Right renal cortex interstitium (tissue), 3 donors: Measurements from ENCODE around the gene YPEL2. TPM values are rescaled to one million over a fixed set of nuclear protein-coding genes. Genes with fewer than 3 reads are reported as not detected.
"Not testable (repeated sequence)": the region's sequence is repeated elsewhere in the genome, so short reads cannot be mapped to it uniquely, and the experiment has no call there.

Source experiments
- DNase-seq, 3 donors: peaks; one replicate each; pipeline ENCODE4 v3.0.0-alpha.2; 2013; ENCODE audit warnings: low read depth in 3 of 3, low spot score in 2 of 3
- polyA plus RNA-seq, 3 donors: library from polyadenylated mRNA; unstranded; fragments of 120-200 nt; gene quantifications; one replicate each; pipeline ENCODE4 v1.2.1, GENCODE V29; 2013; ENCODE audit not compliant: insufficient read length in 3 of 3

Gene YPEL2
- polyA plus RNA-seq, 3 donors: 34.1 to 35.6 (median 34.5) TPM

- no peak for DNase-seq
Measured at GRCh38 chr17:59373882-59374495, 42.5 kb downstream of the YPEL2 start.

- DNase-seq: no peak
Measured at GRCh38 chr17:59374612-59375011, 43.2 kb downstream of the YPEL2 start.

GRCh38 chr17:59375857-59376256 lies 44.4 kb downstream of the YPEL2 start:
- no peak for DNase-seq

GRCh38 chr17:59376506-59376905 lies 45.1 kb downstream of the YPEL2 start:
- no peak for DNase-seq

GRCh38 chr17:59377410-59377809 lies 46.0 kb downstream of the YPEL2 start:
- no peak for DNase-seq

- DNase-seq: no peak
Measured at GRCh38 chr17:59378675-59379074, 47.2 kb downstream of the YPEL2 start.

- DNase-seq: no peak
Measured at GRCh38 chr17:59380474-59380873, 49.0 kb downstream of the YPEL2 start.

GRCh38 chr17:59381716-59382570 lies 50.5 kb downstream of the YPEL2 start:
- DNase-seq: no peak

GRCh38 chr17:59383893-59384292 lies 52.4 kb downstream of the YPEL2 start:
- no peak for DNase-seq

- no peak for DNase-seq
Measured at GRCh38 chr17:59387351-59388068, 56.1 kb downstream of the YPEL2 start.

GRCh38 chr17:59388069-59388556 lies 56.7 kb downstream of the YPEL2 start:
- DNase-seq: no peak

- DNase-seq: no peak
Measured at GRCh38 chr17:59389066-59389465, 57.6 kb downstream of the YPEL2 start.

- DNase-seq: no peak
Measured at GRCh38 chr17:59391021-59391420, 59.6 kb downstream of the YPEL2 start.

- no peak for DNase-seq
Measured at GRCh38 chr17:59392973-59393679, 61.7 kb downstream of the YPEL2 start.

GRCh38 chr17:59393742-59394410 lies 62.4 kb downstream of the YPEL2 start:
- DNase-seq: not testable (repeated sequence)

GRCh38 chr17:59396134-59396826 lies 64.8 kb downstream of the YPEL2 start:
- no peak for DNase-seq

GRCh38 chr17:59397316-59398073 lies 66.0 kb downstream of the YPEL2 start:
- DNase-seq: no peak

- no peak for DNase-seq
Measured at GRCh38 chr17:59399914-59400313, 68.5 kb downstream of the YPEL2 start.

- DNase-seq: no peak
Measured at GRCh38 chr17:59400858-59401257, 69.4 kb downstream of the YPEL2 start.
